EH (cell line): Measurements from ENCODE around the gene CYP46A1.

Experiments
- DNase-seq: peaks from one replicate; pipeline ENCODE4 v3.0.0-alpha.2; 2015; ENCODE audit warnings: low read depth

Gene CYP46A1

GRCh38 chr14:99673305-99674063 is 10.6 kb upstream of the CYP46A1 start:
- no peak for DNase-seq

- no peak for DNase-seq
These were observed 9.9 kb upstream of the CYP46A1 start for GRCh38 chr14:99674064-99674650.

GRCh38 chr14:99674776-99675381 is 9.2 kb upstream of the CYP46A1 start:
- DNase-seq, result no peak

GRCh38 chr14:99675382-99675835 is 8.7 kb upstream of the CYP46A1 start:
- DNase-seq, result no peak

GRCh38 chr14:99675951-99676350 is 8.1 kb upstream of the CYP46A1 start:
- no peak for DNase-seq

- peak; percentile 15 for DNase-seq
These were observed 7.4 kb upstream of the CYP46A1 start for GRCh38 chr14:99676657-99677056.

GRCh38 chr14:99677231-99678140 is 6.6 kb upstream of the CYP46A1 start:
- DNase-seq, result peak; percentile 25

- no peak for DNase-seq
These were observed 5.9 kb upstream of the CYP46A1 start for GRCh38 chr14:99678198-99678597.

- DNase-seq, result no peak
These were observed 5.0 kb upstream of the CYP46A1 start for GRCh38 chr14:99679111-99679510.

GRCh38 chr14:99679543-99679942 is 4.6 kb upstream of the CYP46A1 start:
- DNase-seq, result no peak

- DNase-seq, result no peak
These were observed 4.1 kb upstream of the CYP46A1 start for GRCh38 chr14:99679996-99680395.

GRCh38 chr14:99681101-99681831 is 2.8 kb upstream of the CYP46A1 start:
- DNase-seq, result no peak

GRCh38 chr14:99681832-99682148 is 2.3 kb upstream of the CYP46A1 start:
- DNase-seq, result no peak

GRCh38 chr14:99682809-99683618 is 1.1 kb upstream of the CYP46A1 start:
- peak; percentile 69 for DNase-seq

- DNase-seq, result peak; percentile 16
These were observed 374 bp downstream of the CYP46A1 start for GRCh38 chr14:99684410-99684934.

- no peak for DNase-seq
These were observed 1.1 kb downstream of the CYP46A1 start for GRCh38 chr14:99685151-99685591.

GRCh38 chr14:99685596-99685995 is 1.5 kb downstream of the CYP46A1 start:
- DNase-seq, result no peak

GRCh38 chr14:99686557-99687283 is 2.6 kb downstream of the CYP46A1 start:
- no peak for DNase-seq

- DNase-seq, result no peak
These were observed 3.4 kb downstream of the CYP46A1 start for GRCh38 chr14:99687284-99688209.
